Testis (tissue), 3 donors: ENCODE data around the gene CCDC92B. TPM values are rescaled to one million over a fixed set of nuclear protein-coding genes. Genes with fewer than 3 reads are reported as not detected.

ENCODE experiments used
- DNase-seq: peaks from one replicate; pipeline ENCODE4 v3.0.0-alpha.2; 2019
- H3K27ac ChIP-seq, 2 donors: fragments of 200-600 bp; sonication (generic); one replicate each; pipeline ENCODE4 v1.5.1; 2019
- H3K27me3 ChIP-seq: fragments of 200-600 bp; sonication (generic); one replicate; pipeline ENCODE4 v1.5.1; 2019
- H3K36me3 ChIP-seq: fragments of 200-600 bp; sonication (generic); one replicate; pipeline ENCODE4 v1.5.1; 2017; ENCODE audit warnings: low read depth; ENCODE audit errors: missing control alignments
- H3K4me1 ChIP-seq: fragments of 200-600 bp; sonication (generic); one replicate; pipeline ENCODE4 v1.5.1; 2019
- H3K4me3 ChIP-seq, 2 donors: fragments of 200-600 bp; sonication (generic); one replicate each; pipeline ENCODE4 v1.5.1; 2017 to 2019
- H3K9me3 ChIP-seq: fragments of 200-600 bp; sonication (generic); one replicate; pipeline ENCODE4 v1.5.1; 2017
- CTCF ChIP-seq, 3 experiments: fragments of 450-650 bp in 2 of 3; fragments of 200-600 bp in 1 of 3; sonication (generic) in 1 of 3; IDR thresholded peaks; one replicate each; pipeline ENCODE4 v1.5.1; 2016 to 2019; ENCODE audit warnings: antibody characterized with exemption in 3 of 3, mild to moderate bottlenecking in 2 of 3, moderate library complexity in 1 of 3
- POLR2A ChIP-seq: fragments of 450-650 bp; IDR thresholded peaks from one replicate; pipeline ENCODE4 v1.6.1; 2017; ENCODE audit warnings: antibody characterized with exemption, mild to moderate bottlenecking, moderate library complexity
- WGBS, 2 donors: methylation state at CpG; one replicate each; pipeline ENCODE4 v1.1.5; 2018; 5-methylcytosine and 5-hydroxymethylcytosine counted together
- intact Hi-C: fragments of 100-400 bp; cut with DNase I; formaldehyde crosslinking; loops from one replicate; pipeline ENCODE4 v1.15.1; 2023; ENCODE audit warnings: low total_unique reads
- polyA plus RNA-seq: library from polyadenylated mRNA; stranded (reverse); fragments of 350-450 nt; fragmentation: Illumina TruSeq; extraction: RNeasy Lipid Tissue Mini Kit (QIAGEN cat#74804); gene quantifications from one replicate; pipeline ENCODE4 v1.2.3, GENCODE V29; 2014; ENCODE audit warnings: low read depth, low replicate concordance; ENCODE audit not compliant: insufficient read depth
- total RNA-seq, 2 donors: library from RNA; depleted of rRNA; stranded (reverse); fragments of >200 nt; gene quantifications; one replicate each; pipeline ENCODE4 v1.2.3, GENCODE V29; 2016

The CCDC92B gene
- total and polyA plus RNA-seq, 3 donors from 2014 or later = 2.2 to 4.0 (median 3.9) TPM

GRCh38 chr17:2704031-2704889, 45.2 kb downstream of the CCDC92B start:
- H3K27me3 ChIP-seq = no peaks in the 10 kb centered on the region
- TF ChIP-seq CTCF (IDR thresholded peaks at IDR 0.05) (no peak), POLR2A (no peak)
- intact Hi-C loops = no loop called here
- H3K4me1 ChIP-seq = peaks cover 23% of the 10 kb centered on the region
- H3K4me3 ChIP-seq = no peak overlapping the region
- no peaks in the 10 kb centered on the region for H3K9me3 ChIP-seq
- H3K36me3 ChIP-seq = no peaks in the 10 kb centered on the region
- DNase-seq = no peak
- 83 to 87% methylated on average over 7 to 38 of the region's 38 CpGs for WGBS, 2 donors
- no peak overlapping the region for H3K27ac ChIP-seq

DNA sequence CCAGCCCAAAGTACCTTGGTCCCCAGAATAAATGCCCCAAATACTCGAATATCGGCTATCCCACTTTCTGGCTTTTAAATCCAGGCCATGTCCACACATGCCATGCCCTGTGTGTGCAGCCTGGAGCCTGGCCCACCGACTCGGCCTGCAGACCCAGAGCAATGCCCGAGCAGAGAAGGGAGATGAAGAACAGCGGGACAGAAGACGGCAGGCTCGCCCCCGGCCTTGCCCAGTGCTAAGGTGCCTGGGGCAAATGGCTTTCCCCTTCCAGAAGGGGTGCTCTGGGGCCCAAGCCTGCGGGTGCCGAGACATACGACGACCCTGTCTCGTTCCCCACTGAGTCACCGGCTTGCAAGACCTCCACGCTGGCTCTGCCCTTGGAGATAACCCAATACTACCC, 45.8 kb downstream of the CCDC92B start:
- H3K36me3 ChIP-seq = no peaks in the 10 kb centered on the region
- TF ChIP-seq POLR2A = no peak
- no peak for TF ChIP-seq CTCF (IDR thresholded peaks at IDR 0.05)
- H3K4me1 ChIP-seq = peaks cover 17% of the 10 kb centered on the region
- no peaks in the 10 kb centered on the region for H3K27me3 ChIP-seq
- no peak overlapping the region for H3K27ac ChIP-seq
- no peak overlapping the region for H3K4me3 ChIP-seq
- 90 to 97% methylated on average over 6 to 16 of the region's 16 CpGs for WGBS, 2 donors
- no peaks in the 10 kb centered on the region for H3K9me3 ChIP-seq
- no peak for DNase-seq
- intact Hi-C loops = no loop called here

GRCh38 chr17:2703181-2703580, 46.3 kb downstream of the CCDC92B start:
- Histone ChIP-seq H3K9me3 (no peaks in the 10 kb centered on the region), H3K27ac (no peak overlapping the region), H3K4me1 (peaks cover 14% of the 10 kb centered on the region), H3K4me3 (no peak overlapping the region), H3K36me3 (no peaks in the 10 kb centered on the region), H3K27me3 (no peaks in the 10 kb centered on the region)
- TF ChIP-seq POLR2A = no peak
- no peak for TF ChIP-seq CTCF (IDR thresholded peaks at IDR 0.05)
- 90 to 94% methylated on average over 11 to 20 of the region's 20 CpGs for WGBS, 2 donors
- intact Hi-C loops = no loop called here
- no peak for DNase-seq

GRCh38 chr17:2701996-2702741, 47.3 kb downstream of the CCDC92B start:
- TF ChIP-seq CTCF (IDR thresholded peaks at IDR 0.05) (no peak), POLR2A (no peak)
- 82 to 89% methylated on average over 10 to 22 of the region's 22 CpGs for WGBS, 2 donors
- Histone ChIP-seq H3K4me1 (peaks cover 5% of the 10 kb centered on the region), H3K9me3 (no peaks in the 10 kb centered on the region), H3K4me3 (no peak overlapping the region), H3K27ac (no peak overlapping the region), H3K27me3 (no peaks in the 10 kb centered on the region), H3K36me3 (no peaks in the 10 kb centered on the region)
- intact Hi-C loops = no loop called here
- DNase-seq = no peak
